NB4 (cell line): ENCODE results near the gene PRKAA1.

Source experiments
- DNase-seq: peaks from one replicate; pipeline ENCODE4 v3.0.0; 2010; ENCODE audit warnings: low read depth
- H3K4me3 ChIP-seq: one replicate; pipeline ENCODE4 v1.5.1; 2011; ENCODE audit warnings: mild to moderate bottlenecking, low read depth, low read length, moderate library complexity
- CTCF ChIP-seq: IDR thresholded peaks from one replicate; pipeline ENCODE4 v1.5.1; 2012; ENCODE audit warnings: low read depth, low read length
- MAX ChIP-seq: IDR thresholded peaks from 2 replicates; pipeline ENCODE4 v1.6.1; 2011; ENCODE audit warnings: low read depth, low read length
- MYC ChIP-seq: IDR thresholded peaks from 2 replicates; pipeline ENCODE4 v1.6.1; 2011; ENCODE audit warnings: low read depth, low read length
- POLR2A ChIP-seq: IDR thresholded peaks from 2 replicates; pipeline ENCODE4 v1.6.1; 2011; ENCODE audit warnings: mild to moderate bottlenecking; ENCODE audit not compliant: insufficient read length; ENCODE audit errors: extremely low read depth

The PRKAA1 gene

GRCh38 chr5:40832345-40832744 is 34.2 kb upstream of the PRKAA1 start:
- no peak for DNase-seq
- TF ChIP-seq CTCF (no peak), MAX (no peak), MYC (no peak), POLR2A (no peak)

GRCh38 chr5:40831346-40832210 is 33.4 kb upstream of the PRKAA1 start:
- peak overlapping the region; percentile 87 for H3K4me3 ChIP-seq
- TF ChIP-seq POLR2A (no peak), MYC (no peak), MAX (no peak), CTCF (no peak)
- DNase-seq: no peak

More at GRCh38 chr5:40832345-40832744, 34.2 kb upstream of the PRKAA1 start:
- H3K4me3 ChIP-seq: peak overlapping the region; percentile 87

- peak; percentile 7 for TF ChIP-seq POLR2A
- no peak for TF ChIP-seq MAX
Measured at GRCh38 chr5:40829748-40830533, 31.8 kb upstream of the PRKAA1 start.

GRCh38 chr5:40828690-40829661 is 30.8 kb upstream of the PRKAA1 start:
- TF ChIP-seq MAX (no peak), POLR2A (peak; percentile 12)
- no peak for DNase-seq
- H3K4me3 ChIP-seq: peak overlapping the region; percentile 23

More at GRCh38 chr5:40829748-40830533, 31.8 kb upstream of the PRKAA1 start:
- no peak for DNase-seq
- no peak overlapping the region for H3K4me3 ChIP-seq

GRCh38 chr5:40828021-40828631 is 30.0 kb upstream of the PRKAA1 start:
- H3K4me3 ChIP-seq: no peak overlapping the region
- TF ChIP-seq CTCF (no peak), MYC (no peak), MAX (no peak), POLR2A (peak; percentile 22)
- no peak for DNase-seq
